ENCODE data around the gene UTS2.

DNA sequence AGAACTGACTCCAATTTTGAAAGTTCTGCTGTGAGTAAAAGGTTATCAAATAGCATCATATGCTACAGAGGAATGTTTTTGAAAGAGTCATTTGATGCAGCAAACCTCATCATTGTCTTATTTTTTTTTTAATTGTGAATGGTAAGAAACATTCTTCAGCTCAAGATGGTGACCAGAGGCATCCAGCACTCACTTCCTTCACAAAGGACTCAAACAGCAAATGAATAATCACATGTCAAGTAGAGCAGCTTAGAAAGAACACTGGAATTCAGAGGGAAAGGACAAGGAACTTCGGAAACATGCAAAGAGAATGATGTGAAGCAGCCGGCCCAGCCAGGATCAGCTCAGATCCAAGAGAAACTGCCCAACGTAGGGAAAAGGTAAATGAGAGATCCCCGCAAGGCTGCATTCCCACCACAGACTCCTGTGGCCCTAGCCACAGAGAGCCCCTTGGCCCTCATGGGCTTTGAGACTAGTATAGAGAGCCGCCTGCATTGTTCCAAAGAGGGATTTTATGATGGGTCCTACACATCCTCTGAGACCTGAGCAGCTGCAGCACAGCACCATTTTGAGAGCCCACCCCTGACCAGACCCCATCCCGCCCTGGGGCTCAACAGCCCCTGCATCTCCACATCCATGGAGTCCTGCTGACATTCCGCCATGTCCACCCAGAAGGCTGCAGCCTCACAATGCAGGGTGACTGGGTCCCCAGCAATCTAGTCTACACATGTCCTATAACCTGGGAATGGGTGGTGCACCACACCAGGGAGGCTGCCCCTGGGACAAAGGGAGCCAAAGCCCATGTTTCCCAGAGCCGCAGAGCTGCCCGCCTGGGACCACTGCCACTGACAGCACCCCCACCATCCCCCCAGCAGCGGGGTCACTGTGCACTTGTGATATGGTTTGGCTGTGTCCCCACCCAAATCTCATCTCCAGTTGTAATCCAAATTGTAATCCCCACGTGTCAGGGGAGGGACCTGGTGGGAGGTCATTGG is 21.2 kb upstream of the UTS2 start:
- TF ChIP-seq POLR2AphosphoS5 (IDR thresholded peaks at IDR 0.05; ENCODE audit: low read depth, low read length) (no peak), TAF1 (IDR thresholded peaks at IDR 0.05; ENCODE audit: borderline replicate concordance, insufficient read depth, low read length) (no peak), SIN3A (IDR thresholded peaks at IDR 0.05; ENCODE audit: borderline replicate concordance, insufficient read depth, low read length) (no peak), FOXP2 (optimal IDR thresholded peaks at IDR 0.05; ENCODE audit: borderline replicate concordance, extremely low read depth, extremely low read length, insufficient read depth) (no peak)
- TF ChIP-seq, protein P1, sequence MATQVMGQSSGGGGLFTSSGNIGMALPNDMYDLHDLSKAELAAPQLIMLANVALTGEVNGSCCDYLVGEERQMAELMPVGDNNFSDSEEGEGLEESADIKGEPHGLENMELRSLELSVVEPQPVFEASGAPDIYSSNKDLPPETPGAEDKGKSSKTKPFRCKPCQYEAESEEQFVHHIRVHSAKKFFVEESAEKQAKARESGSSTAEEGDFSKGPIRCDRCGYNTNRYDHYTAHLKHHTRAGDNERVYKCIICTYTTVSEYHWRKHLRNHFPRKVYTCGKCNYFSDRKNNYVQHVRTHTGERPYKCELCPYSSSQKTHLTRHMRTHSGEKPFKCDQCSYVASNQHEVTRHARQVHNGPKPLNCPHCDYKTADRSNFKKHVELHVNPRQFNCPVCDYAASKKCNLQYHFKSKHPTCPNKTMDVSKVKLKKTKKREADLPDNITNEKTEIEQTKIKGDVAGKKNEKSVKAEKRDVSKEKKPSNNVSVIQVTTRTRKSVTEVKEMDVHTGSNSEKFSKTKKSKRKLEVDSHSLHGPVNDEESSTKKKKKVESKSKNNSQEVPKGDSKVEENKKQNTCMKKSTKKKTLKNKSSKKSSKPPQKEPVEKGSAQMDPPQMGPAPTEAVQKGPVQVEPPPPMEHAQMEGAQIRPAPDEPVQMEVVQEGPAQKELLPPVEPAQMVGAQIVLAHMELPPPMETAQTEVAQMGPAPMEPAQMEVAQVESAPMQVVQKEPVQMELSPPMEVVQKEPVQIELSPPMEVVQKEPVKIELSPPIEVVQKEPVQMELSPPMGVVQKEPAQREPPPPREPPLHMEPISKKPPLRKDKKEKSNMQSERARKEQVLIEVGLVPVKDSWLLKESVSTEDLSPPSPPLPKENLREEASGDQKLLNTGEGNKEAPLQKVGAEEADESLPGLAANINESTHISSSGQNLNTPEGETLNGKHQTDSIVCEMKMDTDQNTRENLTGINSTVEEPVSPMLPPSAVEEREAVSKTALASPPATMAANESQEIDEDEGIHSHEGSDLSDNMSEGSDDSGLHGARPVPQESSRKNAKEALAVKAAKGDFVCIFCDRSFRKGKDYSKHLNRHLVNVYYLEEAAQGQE (IDR thresholded peaks at IDR 0.05; ENCODE audit: insufficient read depth in 1 of 2, low read depth in 2 of 2, low read length in 2 of 2): no peak

All from PFSK-1 (cell line).